SU-DHL-6 (cell line): Measurements from ENCODE around the gene ATAD2B.

Experiments
- CTCF ChIP-seq: fragments of 200-600 bp; sonication (generic); IDR thresholded peaks from one replicate; pipeline ENCODE4 v1.5.1; 2017; ENCODE audit warnings: antibody characterized with exemption, mild to moderate bottlenecking, low read length, moderate library complexity; ENCODE audit not compliant: insufficient read depth, poor library complexity, severe bottlenecking
- EZH2phosphoT487 ChIP-seq: fragments of 200-600 bp; sonication (generic), shearing (Covaris generic); conservative IDR thresholded peaks from 2 replicates; pipeline ENCODE4 v1.6.1; 2018; ENCODE audit warnings: mild to moderate bottlenecking, antibody characterized with exemption, low read length, moderate library complexity, mixed read lengths

GRCh38 chr2:23782646-23783045 is 144.3 kb downstream of the ATAD2B start:
- TF ChIP-seq CTCF, result no peak
- TF ChIP-seq EZH2phosphoT487, result no peak
